Measurements from ENCODE around the gene OR4B1.

DNA sequence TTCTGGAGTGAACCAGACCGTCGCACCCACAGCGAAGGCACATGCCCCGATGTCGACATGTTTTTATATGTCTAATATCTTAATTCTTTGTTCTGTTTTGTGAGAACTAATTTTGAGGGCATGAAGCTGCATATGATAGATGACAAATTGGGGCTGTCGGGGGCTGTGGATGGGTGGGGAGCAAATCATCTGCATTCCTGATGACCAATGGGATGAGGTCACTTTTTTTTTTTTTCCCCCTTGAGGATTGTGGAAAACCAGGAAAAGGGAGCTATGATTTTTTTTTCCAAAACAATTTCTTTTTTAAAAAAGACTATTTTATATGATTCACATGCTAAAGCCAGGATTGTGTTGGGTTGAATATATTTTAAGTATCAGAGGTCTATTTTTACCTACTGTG lies 49.2 kb upstream of the OR4B1 start:
- TF ChIP-seq EP300 (IDR thresholded peaks at IDR 0.05), result no peak
- TF ChIP-seq, protein P1, sequence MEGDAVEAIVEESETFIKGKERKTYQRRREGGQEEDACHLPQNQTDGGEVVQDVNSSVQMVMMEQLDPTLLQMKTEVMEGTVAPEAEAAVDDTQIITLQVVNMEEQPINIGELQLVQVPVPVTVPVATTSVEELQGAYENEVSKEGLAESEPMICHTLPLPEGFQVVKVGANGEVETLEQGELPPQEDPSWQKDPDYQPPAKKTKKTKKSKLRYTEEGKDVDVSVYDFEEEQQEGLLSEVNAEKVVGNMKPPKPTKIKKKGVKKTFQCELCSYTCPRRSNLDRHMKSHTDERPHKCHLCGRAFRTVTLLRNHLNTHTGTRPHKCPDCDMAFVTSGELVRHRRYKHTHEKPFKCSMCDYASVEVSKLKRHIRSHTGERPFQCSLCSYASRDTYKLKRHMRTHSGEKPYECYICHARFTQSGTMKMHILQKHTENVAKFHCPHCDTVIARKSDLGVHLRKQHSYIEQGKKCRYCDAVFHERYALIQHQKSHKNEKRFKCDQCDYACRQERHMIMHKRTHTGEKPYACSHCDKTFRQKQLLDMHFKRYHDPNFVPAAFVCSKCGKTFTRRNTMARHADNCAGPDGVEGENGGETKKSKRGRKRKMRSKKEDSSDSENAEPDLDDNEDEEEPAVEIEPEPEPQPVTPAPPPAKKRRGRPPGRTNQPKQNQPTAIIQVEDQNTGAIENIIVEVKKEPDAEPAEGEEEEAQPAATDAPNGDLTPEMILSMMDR (IDR thresholded peaks at IDR 0.05), result no peak
